ENCODE data around the gene PI4KA.
"Not testable (repeated sequence)": the region's sequence is repeated elsewhere in the genome, so short reads cannot be mapped to it uniquely, and the experiment has no call there.

Gene PI4KA

DNA sequence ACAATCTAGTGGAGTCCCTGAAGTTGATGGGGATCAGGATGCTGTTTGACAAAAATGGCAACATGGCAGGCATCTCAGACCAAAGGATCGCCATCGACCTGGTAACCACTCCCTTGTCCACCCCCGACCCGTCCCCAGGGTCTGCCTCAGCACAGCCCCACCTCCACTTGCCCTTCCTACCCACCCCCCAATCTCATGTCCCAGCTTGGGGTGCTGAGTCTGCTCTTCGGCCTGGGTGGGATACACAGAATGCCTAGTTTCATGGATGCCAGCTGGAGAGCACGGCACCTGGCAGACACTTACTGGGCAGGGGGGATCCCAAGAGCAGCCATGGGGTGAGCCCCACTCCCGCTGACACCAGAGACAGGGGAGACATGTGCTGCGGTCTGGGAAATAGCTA is 72.6 kb downstream of the PI4KA start:
- intact Hi-C loops (cut with DNase I), result no loop called here
- DNase-seq, result no peak

DNA sequence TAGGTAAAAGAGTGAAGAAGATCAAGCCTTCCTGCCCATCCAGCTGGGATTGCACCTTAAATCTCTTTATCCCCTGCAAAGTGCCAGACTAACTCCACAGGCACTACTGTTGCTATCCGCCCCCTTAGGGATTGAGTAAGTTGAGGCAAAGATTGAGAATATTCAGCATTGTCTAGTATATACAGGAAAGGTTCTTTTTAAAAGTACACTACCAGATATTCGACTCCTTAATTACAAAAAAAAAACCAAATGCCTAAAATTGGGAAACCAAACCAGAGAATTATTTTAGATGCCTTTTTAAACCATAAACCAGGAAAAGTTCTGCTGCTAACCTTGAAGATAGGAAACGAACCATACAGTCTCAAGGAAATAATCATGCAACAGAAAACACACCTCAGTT is 73.2 kb downstream of the PI4KA start:
- DNase-seq, result no peak
- intact Hi-C loops (cut with DNase I), result no loop called here

DNA sequence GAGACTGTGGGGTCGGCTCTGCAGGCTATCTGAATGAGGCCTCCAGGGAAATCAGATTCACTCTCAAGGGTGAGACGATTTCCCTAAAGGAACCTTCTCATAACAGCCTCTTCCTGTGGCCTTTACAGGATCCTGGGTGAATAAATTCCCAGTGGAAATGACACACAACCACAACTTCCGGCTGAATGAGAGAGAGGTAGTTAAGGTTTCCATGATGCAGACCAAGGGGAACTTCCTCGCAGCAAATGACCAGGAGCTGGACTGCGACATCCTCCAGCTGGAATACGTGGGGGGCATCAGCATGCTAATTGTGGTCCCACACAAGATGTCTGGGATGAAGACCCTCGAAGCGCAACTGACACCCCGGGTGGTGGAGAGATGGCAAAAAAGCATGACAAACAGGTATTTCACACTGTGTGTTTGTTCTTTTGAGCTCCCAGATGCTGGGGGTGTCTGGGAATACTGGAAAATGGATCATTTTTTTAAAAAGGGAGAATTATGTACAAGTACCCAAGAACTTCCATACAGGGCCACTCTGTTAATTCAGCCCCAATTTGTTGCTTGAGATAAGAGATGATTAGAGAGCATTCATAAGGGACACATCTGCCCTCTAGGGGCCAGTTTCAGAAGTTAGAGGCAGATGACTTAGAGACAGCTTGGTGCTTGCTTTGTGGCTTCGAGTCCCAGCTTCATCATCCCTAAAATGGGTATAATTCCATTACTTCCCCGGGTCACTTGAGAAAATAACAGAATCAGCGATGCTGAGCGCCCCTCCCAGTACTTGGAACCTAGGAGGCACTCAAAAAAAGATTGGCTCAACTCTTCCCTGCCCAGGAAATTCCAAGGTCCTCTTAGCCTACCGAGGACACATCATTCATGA is 74.5 kb downstream of the PI4KA start:
- intact Hi-C loops (cut with DNase I), result no loop called here

DNA sequence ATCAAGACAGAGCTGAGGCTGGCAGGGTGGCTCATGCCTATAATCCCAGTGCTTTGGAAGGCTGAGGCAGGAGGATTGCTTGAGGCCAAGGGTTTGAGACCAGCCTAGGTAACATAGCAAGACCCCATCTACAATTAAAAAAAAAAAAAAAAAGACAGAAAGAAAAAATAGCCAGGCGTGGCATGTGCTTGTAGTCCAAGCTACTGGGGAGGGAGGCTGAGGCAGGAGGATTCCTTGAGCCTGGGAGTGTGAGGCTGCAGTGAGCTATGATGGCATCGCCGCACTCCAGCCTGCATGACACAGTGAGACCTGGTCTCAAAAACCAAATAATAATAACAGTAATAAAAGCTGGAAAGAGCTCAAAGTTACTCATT is 75.3 kb downstream of the PI4KA start:
- intact Hi-C loops (cut with DNase I), result no loop called here

More for the DNA sequence above, 74.5 kb downstream of the PI4KA start:
- DNase-seq, result peak in 32 of 42 donors; percentile 21 to 83 (median 62)

DNA sequence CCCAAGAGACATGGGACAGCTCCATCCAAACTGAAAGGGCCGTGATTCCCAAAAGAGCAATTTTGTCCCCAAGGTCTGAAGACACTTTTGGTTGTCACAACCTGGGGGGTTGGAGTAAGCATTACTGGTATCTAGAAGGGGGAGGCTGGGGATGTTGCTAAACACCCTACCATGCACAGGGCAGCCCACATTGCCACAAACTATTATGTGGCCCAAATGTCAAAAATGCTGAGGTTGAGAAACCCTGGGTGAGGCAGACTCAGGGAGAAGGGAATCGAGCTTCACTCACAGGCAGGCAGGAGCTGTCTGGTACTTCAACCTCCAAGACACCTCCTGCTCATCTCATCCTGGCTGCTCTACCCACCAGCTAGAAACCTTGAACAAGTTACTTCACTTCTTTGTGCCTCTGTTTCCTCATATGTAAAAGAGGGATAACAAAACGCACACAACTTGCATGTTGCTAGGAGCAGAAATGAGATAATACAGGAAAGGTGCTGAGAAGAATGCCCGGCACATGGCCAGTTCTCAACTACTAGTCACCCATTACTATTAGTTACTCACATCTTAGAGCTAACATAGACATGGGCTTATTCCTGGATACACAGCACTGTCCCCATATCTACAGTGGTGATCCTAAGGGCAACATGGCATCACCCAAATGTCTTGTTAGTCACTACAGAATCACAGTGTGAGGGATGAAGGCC is 75.9 kb downstream of the PI4KA start:
- DNase-seq, result no peak
- intact Hi-C loops (cut with DNase I), result no loop called here

More for the DNA sequence above, 75.3 kb downstream of the PI4KA start:
- DNase-seq, result no peak

DNA sequence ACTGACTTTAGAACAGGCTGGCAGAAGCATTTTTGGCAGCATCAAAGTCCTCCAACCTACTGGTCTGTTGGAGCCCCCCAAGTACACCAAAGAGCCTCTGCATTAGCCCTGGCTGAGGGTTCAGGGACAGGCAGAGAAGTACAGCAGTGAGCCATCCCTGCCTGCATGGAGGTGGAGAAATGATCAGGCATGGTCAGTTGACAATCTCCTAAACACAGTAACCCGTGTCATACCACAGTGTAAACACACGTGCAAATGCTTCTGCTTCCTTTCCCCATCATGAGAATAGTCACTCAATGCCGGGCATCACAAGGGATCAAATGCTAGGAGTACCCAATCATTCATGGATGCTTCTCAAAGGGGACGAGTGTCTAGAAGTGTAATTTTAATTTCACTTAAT is 76.5 kb downstream of the PI4KA start:
- DNase-seq, result no peak
- intact Hi-C loops (cut with DNase I), result no loop called here

DNA sequence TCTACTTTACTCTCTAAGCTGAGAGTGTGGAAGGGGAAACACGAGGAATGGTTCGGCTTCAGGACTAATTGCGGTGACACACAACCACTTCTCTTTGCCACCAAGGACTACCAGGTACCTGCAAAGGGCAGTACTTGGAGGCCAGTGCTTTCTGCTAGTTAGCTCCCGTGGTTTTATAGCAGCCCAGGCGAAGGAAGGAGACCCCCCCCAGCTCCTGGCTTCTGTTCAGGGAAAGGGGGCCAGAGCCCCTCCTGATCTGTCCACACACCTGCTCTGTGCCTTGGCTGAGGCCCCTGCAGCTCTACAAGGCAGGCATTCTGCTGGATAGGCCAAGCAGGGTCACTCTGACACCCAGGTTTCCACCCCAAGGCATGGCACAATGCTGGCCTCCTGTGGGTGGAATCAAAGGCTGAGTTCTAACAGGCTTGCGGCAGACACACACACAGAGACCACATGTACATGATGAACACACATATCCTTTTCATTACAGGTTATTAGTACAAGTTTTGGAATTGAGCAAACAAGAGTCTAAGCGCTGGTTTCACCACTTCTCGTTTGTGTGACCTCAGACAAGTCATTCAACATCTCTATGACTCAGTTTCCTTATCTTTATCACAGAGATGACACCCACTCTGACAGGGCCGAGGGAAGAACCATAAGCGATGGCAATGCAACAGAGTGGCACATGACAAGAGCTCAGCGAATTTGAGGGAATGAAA is 77.2 kb downstream of the PI4KA start:
- DNase-seq, result no peak
- intact Hi-C loops (cut with DNase I), result no loop called here

DNA sequence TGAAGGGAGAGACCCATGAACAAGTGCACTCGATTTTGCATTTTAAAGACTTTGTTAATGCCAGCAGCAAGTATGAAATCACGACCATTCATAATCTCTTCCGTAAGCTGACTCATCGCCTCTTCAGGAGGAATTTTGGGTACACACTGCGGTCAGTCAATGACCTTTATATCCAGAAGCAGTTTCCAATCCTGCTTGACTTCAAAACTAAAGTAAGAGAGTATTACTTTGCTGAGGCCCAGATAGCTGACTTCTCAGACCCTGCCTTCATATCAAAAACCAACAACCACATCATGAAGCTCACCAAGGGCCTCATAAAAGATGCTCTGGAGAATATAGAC is 78.8 kb downstream of the PI4KA start:
- intact Hi-C loops (cut with DNase I), result no loop called here

DNA sequence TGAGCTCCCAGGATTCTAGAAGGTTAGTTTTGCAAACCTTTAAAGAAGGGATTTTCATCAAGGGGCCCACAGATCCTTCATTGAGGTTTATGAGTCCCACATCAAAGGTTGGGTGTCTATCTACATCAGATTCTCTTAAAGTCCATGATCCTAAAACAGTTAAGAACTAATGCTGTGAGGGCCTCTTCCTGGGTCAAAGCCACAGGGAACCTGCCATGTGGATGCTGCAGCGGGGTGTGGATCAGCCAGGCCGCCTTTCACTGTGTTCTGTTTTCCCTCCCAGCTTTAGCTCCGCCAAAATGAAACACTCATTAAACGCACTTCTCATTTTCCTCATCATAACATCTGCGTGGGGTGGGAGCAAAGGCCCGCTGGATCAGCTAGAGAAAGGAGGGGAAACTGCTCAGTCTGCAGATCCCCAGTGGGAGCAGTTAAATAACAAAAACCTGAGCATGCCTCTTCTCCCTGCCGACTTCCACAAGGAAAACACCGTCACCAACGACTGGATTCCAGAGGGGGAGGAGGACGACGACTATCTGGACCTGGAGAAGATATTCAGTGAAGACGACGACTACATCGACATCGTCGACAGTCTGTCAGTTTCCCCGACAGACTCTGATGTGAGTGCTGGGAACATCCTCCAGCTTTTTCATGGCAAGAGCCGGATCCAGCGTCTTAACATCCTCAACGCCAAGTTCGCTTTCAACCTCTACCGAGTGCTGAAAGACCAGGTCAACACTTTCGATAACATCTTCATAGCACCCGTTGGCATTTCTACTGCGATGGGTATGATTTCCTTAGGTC is 79.4 kb downstream of the PI4KA start:
- DNase-seq, result peak in 21 of 42 donors; percentile 11 to 71 (median 40)
- intact Hi-C loops (cut with DNase I), result no loop called here

More for the DNA sequence above, 78.8 kb downstream of the PI4KA start:
- DNase-seq, result no peak

DNA sequence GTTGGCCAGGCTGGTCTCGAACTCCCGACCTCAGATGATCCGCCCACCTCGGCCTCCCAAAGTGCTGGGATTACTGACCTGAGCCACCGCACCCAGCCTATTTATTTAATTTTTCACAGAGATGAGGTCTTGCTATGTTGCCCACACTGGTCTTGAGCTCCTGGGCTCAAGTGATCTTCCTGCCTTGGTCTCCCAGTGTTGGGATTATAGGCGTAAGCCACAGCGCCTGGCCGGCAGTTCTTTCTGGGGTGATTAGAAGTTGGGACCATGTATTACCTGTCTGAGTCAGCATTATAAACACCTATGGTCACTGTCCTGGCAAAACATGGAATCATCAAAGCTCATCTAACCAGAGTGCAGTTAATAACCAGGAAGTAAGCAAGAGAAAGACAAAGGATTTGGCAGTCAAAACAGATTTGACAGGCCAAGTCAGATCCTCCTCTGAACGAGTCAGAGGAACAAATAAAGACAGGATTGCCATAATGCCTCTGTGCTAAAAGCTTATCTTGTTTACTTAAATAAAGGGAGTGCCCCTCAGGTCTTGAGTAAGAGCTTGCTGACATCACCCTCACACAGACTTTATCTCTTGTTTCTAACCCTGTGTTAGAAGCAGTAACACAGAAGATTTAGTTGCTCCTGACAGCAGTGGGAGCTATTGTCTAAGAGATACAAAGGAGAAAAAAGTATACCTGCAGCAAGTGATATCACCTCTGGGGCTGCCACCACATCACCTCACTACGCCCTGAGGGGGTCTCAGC is 81.0 kb downstream of the PI4KA start:
- peak in 1 of 42 donors; percentile 36 for DNase-seq
- intact Hi-C loops (cut with DNase I), result no loop called here

DNA sequence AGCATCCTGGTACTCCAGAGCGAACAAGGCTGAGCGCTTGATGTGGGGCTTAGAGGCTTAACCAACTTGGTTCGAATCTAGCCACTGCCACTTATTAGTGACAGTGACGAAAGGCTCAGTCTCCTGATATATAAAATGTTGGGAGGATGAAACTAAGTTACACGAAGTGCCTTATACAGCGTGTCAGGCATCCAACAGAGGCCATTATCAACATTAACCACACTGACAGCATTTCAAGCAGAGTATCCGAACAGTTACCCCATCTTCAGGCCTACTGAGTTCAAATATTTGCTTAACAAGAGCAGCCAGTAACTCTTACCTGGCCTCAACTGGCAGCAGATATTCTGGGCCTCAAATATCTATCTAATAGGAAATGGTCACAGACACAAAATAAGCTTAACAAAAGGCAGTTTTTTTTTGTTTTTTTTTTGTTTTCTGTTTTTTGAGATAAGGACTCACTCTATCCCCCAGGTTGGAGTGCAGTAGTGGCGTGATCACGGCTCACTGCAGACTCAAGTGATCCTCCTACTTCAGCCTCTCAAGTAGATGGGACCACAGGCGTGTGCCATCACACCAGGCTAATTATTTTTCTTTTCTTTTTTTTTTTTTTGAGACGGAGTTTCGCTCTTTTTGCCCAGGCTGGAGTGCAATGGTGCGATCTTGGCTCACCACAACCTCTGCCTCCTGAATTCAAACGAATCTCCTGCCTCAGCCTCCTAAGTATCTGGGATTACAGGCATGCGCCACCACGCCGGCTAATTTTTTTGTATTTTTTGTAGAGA is 81.8 kb downstream of the PI4KA start:
- intact Hi-C loops (cut with DNase I), result no loop called here

DNA sequence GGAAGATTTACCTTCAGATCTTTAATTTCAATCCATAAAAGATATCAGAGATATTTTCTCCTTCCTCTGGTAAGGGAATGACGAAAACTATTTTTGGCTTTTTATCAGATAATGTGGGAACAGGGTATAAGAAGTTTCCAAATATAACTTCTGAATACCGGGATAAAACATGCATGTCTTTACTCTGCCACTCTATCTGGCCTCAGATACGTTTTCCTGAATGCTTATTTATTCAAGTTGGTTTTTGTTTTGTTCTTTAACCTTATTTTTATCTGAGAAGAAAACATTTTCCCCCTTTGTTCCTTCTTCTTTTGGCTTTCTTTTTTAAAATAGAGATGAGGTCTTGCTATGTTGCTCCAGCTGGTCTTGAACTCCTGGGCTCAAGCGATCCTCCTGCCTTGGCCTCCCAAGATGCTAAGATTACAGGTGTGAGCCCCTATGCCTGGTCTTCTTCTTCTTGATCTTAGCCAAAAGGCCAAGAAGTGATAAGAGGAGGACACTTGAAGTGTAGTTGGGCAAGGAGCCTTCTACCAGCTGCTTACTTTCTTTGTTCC is 83.2 kb downstream of the PI4KA start:
- intact Hi-C loops (cut with DNase I), result no loop called here
- no peak for DNase-seq

More for the DNA sequence above, 81.8 kb downstream of the PI4KA start:
- DNase-seq, result no peak

DNA sequence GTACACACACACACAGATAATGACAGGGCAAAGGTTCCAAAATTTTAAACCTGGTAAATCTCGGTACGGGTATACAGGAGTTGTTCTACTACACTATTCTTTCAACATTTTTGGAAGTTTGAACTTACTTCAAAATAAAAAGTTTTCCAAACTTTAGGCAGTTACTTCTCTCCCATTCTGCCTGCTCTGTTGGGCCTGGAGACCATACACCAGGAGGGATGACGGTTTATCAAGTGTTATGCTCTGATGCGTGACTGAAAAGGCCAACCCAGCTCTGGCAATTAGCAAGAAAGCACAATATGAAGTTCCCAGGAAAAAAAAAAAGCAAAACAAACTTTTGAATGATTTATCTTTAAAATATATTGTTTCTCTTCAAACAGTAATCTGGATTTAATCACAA is 83.7 kb downstream of the PI4KA start:
- no peak for DNase-seq
- intact Hi-C loops (cut with DNase I), result no loop called here

DNA sequence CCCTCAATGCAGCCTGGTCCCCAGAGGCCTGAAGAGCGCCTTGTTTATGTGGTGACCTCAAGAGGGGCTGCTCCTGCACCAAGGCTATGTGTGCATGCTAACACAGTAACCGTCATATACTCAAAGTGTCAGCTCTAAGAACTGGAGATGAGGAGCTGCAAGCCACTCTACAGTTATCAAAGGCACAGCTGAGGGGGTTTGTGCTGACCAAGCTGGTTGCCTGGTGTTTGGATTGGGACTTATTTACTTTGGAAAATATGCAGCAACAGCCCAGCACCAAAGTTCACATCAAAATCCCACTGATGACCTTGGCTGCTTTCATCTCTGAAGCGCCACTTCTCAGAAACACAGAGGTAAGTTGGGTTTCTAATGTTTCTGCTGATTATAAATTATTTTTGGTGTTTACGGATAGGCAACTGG is 84.8 kb downstream of the PI4KA start, which contains the start of gene SERPIND1:
TSS of gene SERPIND1 (plus strand) at position 321 of the 420 bp plus-strand sequence. CDS start 5,200 bp downstream, outside the sequence.
- intact Hi-C loops (cut with DNase I), result no loop called here
- DNase-seq, result no peak

DNA sequence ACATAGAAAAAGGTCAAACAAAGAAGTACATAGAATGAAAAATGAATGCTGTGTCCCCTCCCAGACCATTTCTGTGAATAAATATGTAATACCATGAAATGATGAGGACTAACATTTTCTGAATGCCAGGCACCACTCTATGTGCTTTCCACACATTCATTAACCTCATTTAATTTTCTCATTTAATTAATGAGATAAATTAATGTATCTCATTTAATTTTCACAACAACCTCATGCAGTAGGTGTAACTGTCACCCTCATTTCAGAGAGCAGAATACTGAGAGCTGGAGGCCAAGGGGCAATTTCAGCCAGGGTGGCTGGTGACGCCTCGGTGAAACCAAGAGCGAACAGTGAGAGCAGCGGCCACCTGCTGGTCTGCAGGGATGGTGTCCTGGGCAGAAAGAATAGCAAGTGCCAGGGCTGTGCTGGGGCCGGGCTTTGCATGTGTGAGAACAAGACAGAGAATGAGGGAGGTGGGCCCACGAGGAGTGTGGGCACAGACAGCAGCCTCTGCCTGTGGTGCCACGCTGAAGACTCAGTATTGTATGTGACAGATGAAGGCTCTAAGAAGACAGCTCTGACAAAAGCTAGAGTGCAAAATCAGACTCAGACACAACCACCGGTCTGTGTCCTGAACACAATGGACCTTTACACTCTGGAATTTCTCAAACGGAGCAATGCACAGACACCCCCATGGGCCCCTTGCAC is 86.5 kb downstream of the PI4KA start:
- DNase-seq, result peak in 34 of 42 donors; percentile 19 to 83 (median 50)
- intact Hi-C loops (cut with DNase I), result no loop called here

DNA sequence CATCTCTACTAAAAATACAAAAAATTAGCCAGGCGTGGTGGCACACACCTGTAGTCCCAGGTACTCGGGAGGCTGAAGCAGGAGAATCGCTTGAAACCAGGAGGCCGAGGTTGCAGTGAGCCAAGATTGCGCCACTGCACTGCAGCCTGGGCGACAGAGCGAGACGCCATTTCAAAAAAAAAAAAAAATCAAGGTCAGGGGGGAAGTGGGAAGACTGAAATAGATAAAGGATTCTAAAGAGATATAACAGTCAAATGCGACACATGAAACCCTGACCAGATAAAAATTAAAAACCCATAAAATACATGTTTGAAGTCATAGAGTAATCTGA is 89.2 kb downstream of the PI4KA start:
- DNase-seq; intact Hi-C loops (cut with DNase I): not testable (repeated sequence)

DNA sequence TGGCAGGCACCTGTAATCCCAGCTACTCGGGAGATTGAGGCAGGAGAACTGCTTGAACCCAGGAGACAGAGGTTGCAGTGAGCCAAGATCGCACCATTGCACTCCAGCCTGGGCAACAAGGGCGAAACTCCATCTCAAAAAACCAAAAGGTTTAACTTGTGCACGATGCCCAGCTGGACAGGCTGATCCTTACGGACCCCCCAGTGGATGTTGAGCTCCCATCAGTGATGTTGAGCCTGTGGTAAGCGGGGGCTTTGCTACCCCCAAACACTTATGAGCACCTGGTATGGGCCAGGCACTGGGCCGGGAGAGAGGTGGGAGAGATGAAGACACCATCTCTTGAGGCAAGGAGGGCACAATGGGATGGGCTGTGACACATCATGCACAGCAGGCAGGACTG is 92.1 kb downstream of the PI4KA start:
- no peak for DNase-seq
- intact Hi-C loops (cut with DNase I), result no loop called here

Measured in head of caudate nucleus (tissue), 42 donors.